ENCODE data around the gene GLI3.

- TF ChIP-seq EZH2 (IDR thresholded peaks at IDR 0.05; ENCODE audit: low read depth) (no peak), CTCF (conservative IDR thresholded peaks at IDR 0.05) (no peak)
Measured at GRCh38 chr7:42010751-42011150, 226.3 kb downstream of the GLI3 start.
